Activated CD4-positive, alpha-beta memory T cell treated with anti-CD3 and anti-CD28 coated beads, Interleukin-2, amount 10 ng/mL, durations not matched to agents 7 days and 5 days (primary cell): ENCODE results near the gene INSRR. TPM values are rescaled to one million over a fixed set of nuclear protein-coding genes. Genes with fewer than 3 reads are reported as not detected.

Experiments used
- CTCF ChIA-PET: fragments of 350-600 bp; sonication (Branson Sonifier 250); formaldehyde crosslinking; loops from one replicate; lab custom pipeline; 2021; ENCODE audit warnings: antibody characterized with exemption, inconsistent platforms; lab: Charles Lee
- POLR2A ChIA-PET: fragments of 350-600 bp; sonication (Branson Sonifier 250); formaldehyde crosslinking; loops from one replicate; lab custom pipeline; 2021; ENCODE audit warnings: antibody characterized with exemption; lab: Charles Lee
- DNase-seq: peaks from one replicate; pipeline ENCODE4 v3.0.0-alpha.2; 2020
- H3K27ac Mint-ChIP-seq: one replicate; pipeline ENCODE4 v1.8.0; 2021; ENCODE audit warnings: mild to moderate bottlenecking, mixed read lengths
- H3K27me3 Mint-ChIP-seq: one replicate; pipeline ENCODE4 v1.8.0; 2021; ENCODE audit warnings: mixed read lengths
- H3K36me3 Mint-ChIP-seq: one replicate; pipeline ENCODE4 v1.8.0; 2021; ENCODE audit warnings: low read depth, mixed read lengths
- H3K4me1 Mint-ChIP-seq: one replicate; pipeline ENCODE4 v1.8.0; 2021; ENCODE audit warnings: mixed read lengths
- H3K4me3 Mint-ChIP-seq: one replicate; pipeline ENCODE4 v1.8.0; 2021; ENCODE audit warnings: mild to moderate bottlenecking, mixed read lengths
- H3K9me3 Mint-ChIP-seq: one replicate; pipeline ENCODE4 v1.8.0; 2021; ENCODE audit warnings: mixed read lengths
- total RNA-seq, 2 experiments: library from RNA; stranded (reverse); gene quantifications; one replicate each; pipeline ENCODE4 v1.2.3, GENCODE V29; 2021

INSRR gene
- total RNA-seq, 2 experiments from 2014 or later: 0.08 to 0.13 TPM

GRCh38 chr1:156856282-156856785, 2.6 kb downstream of the INSRR start:
- Mint-ChIP-seq H3K36me3 (no peaks in the 10 kb centered on the region), H3K27me3 (peaks cover 60% of the 10 kb centered on the region), H3K4me3 (no peak overlapping the region), H3K27ac (no peak overlapping the region), H3K4me1 (peaks cover 19% of the 10 kb centered on the region), H3K9me3 (no peaks in the 10 kb centered on the region)
- ChIA-PET POLR2A (interaction anchor here (0.6 to 1.7 kb wide), 3 partner anchors 21 to 58 kb away, joined by 3 read pairs; no protein-coding TSS in a partner anchor), CTCF (interaction anchor here (0.5 to 8.3 kb wide), 6 partner anchors 18 to 229 kb away, joined by 3 to 238 read pairs (median 58); partner anchors contain the start of genes ISG20L2, METTL25B and SH2D2A)
- DNase-seq: no peak

GRCh38 chr1:156854634-156855033, 4.3 kb downstream of the INSRR start:
- H3K27ac Mint-ChIP-seq: no peak overlapping the region
- H3K36me3 Mint-ChIP-seq: no peaks in the 10 kb centered on the region
- H3K9me3 Mint-ChIP-seq: no peaks in the 10 kb centered on the region
- H3K27me3 Mint-ChIP-seq: peaks cover 51% of the 10 kb centered on the region
- peaks cover 13% of the 10 kb centered on the region for H3K4me1 Mint-ChIP-seq
- POLR2A ChIA-PET: interaction anchor here (1.5 kb wide), 1 partner anchor 47 kb away, joined by 3 read pairs; no protein-coding TSS in a partner anchor
- H3K4me3 Mint-ChIP-seq: no peak overlapping the region
- CTCF ChIA-PET: interaction anchor here (1.0 to 3.9 kb wide), 3 partner anchors 17 to 55 kb away, joined by 3 to 34 read pairs (median 3); no protein-coding TSS in a partner anchor
- no peak for DNase-seq

- DNase-seq: no peak
- no peak overlapping the region for H3K4me3 Mint-ChIP-seq
- H3K9me3 Mint-ChIP-seq: no peaks in the 10 kb centered on the region
- H3K27ac Mint-ChIP-seq: no peak overlapping the region
- H3K27me3 Mint-ChIP-seq: peaks cover 51% of the 10 kb centered on the region
- ChIA-PET CTCF (interaction anchor here (0.6 to 1.2 kb wide), 2 partner anchors 15 to 135 kb away, joined by 3 to 8 read pairs; no protein-coding TSS in a partner anchor), POLR2A (interaction anchor here (1.5 to 1.7 kb wide), 2 partner anchors 46 to 52 kb away, joined by 3 to 4 read pairs; no protein-coding TSS in a partner anchor)
- H3K36me3 Mint-ChIP-seq: no peaks in the 10 kb centered on the region
- H3K4me1 Mint-ChIP-seq: peaks cover 15% of the 10 kb centered on the region
Measured at GRCh38 chr1:156853761-156854160, 5.2 kb downstream of the INSRR start.

- POLR2A ChIA-PET: interaction anchor here (0.5 to 1.7 kb wide), 3 partner anchors 14 to 101 kb away, joined by 3 to 4 read pairs (median 3); partner anchors contain the start of gene HDGF
Measured at GRCh38 chr1:156852418-156852874, 6.5 kb downstream of the INSRR start.

GRCh38 chr1:156851779-156852417, 7.0 kb downstream of the INSRR start:
- POLR2A ChIA-PET: interaction anchor here (0.5 to 1.7 kb wide), 2 partner anchors 14 to 51 kb away, joined by 3 to 4 read pairs; no protein-coding TSS in a partner anchor

More at GRCh38 chr1:156852418-156852874, 6.5 kb downstream of the INSRR start:
- Mint-ChIP-seq H3K27ac (no peak overlapping the region), H3K4me1 (peaks cover 18% of the 10 kb centered on the region), H3K36me3 (no peaks in the 10 kb centered on the region), H3K4me3 (no peak overlapping the region), H3K9me3 (no peaks in the 10 kb centered on the region), H3K27me3 (peaks cover 50% of the 10 kb centered on the region)
- no peak for DNase-seq
- CTCF ChIA-PET: interaction anchor here (1.2 kb wide), 1 partner anchor 14 kb away, joined by 8 read pairs; no protein-coding TSS in a partner anchor

GRCh38 chr1:156849151-156849496, 9.8 kb downstream of the INSRR start:
- no peak for DNase-seq
- Mint-ChIP-seq H3K36me3 (no peaks in the 10 kb centered on the region), H3K27ac (peak overlapping the region; percentile 20), H3K9me3 (no peaks in the 10 kb centered on the region), H3K27me3 (peaks cover 62% of the 10 kb centered on the region), H3K4me1 (peaks cover 30% of the 10 kb centered on the region), H3K4me3 (peak overlapping the region; percentile 40)
- POLR2A ChIA-PET: interaction anchor here (0.9 to 2.3 kb wide), 5 partner anchors 10 to 41 kb away, joined by 3 to 9 read pairs (median 6); partner anchors contain the start of genes INSRR, NTRK1 and SH2D2A
- CTCF ChIA-PET: interaction anchor here (0.6 to 5.4 kb wide), 8 partner anchors 9 to 148 kb away, joined by 3 to 34 read pairs (median 6); partner anchors contain the start of gene NTRK1

More at GRCh38 chr1:156851779-156852417, 7.0 kb downstream of the INSRR start:
- Mint-ChIP-seq H3K9me3 (no peaks in the 10 kb centered on the region), H3K27me3 (peaks cover 50% of the 10 kb centered on the region), H3K4me1 (peaks cover 20% of the 10 kb centered on the region), H3K27ac (no peak overlapping the region), H3K4me3 (no peak overlapping the region), H3K36me3 (no peaks in the 10 kb centered on the region)
- DNase-seq: no peak
- CTCF ChIA-PET: interaction anchor here (5.4 kb wide), 1 partner anchor 14 kb away, joined by 34 read pairs; no protein-coding TSS in a partner anchor

GRCh38 chr1:156848461-156849150, 10.3 kb downstream of the INSRR start:
- H3K4me3 Mint-ChIP-seq: peak overlapping the region; percentile 40
- peak overlapping the region; percentile 20 for H3K27ac Mint-ChIP-seq
- CTCF ChIA-PET: interaction anchor here (0.6 to 5.4 kb wide), 9 partner anchors 9 to 147 kb away, joined by 3 to 34 read pairs (median 6); partner anchors contain the start of gene NTRK1
- H3K27me3 Mint-ChIP-seq: peaks cover 64% of the 10 kb centered on the region
- peak; percentile 85 for DNase-seq
- H3K36me3 Mint-ChIP-seq: no peaks in the 10 kb centered on the region
- POLR2A ChIA-PET: interaction anchor here (0.9 to 2.3 kb wide), 7 partner anchors 10 to 41 kb away, joined by 3 to 9 read pairs (median 5); partner anchors contain the start of genes INSRR, NTRK1 and SH2D2A
- peaks cover 32% of the 10 kb centered on the region for H3K4me1 Mint-ChIP-seq
- no peaks in the 10 kb centered on the region for H3K9me3 Mint-ChIP-seq

GRCh38 chr1:156847591-156848460, 11.1 kb downstream of the INSRR start:
- Mint-ChIP-seq H3K4me1 (peaks cover 32% of the 10 kb centered on the region), H3K27ac (no peak overlapping the region), H3K9me3 (no peaks in the 10 kb centered on the region), H3K27me3 (peaks cover 65% of the 10 kb centered on the region), H3K36me3 (no peaks in the 10 kb centered on the region), H3K4me3 (no peak overlapping the region)
- no peak for DNase-seq
- ChIA-PET POLR2A (interaction anchor here (1.3 to 2.3 kb wide), 5 partner anchors 9 to 31 kb away, joined by 3 to 9 read pairs (median 6); partner anchors contain the start of genes INSRR, NTRK1 and SH2D2A), CTCF (interaction anchor here (1.3 to 5.4 kb wide), 7 partner anchors 9 to 122 kb away, joined by 3 to 34 read pairs (median 6); partner anchors contain the start of gene NTRK1)

- ChIA-PET POLR2A (interaction anchor here (1.2 to 1.6 kb wide), 3 partner anchors 30 to 46 kb away, joined by 3 to 5 read pairs (median 4); partner anchors contain the start of gene SH2D2A), CTCF (interaction anchor here (1.0 to 5.4 kb wide), 3 partner anchors 8 to 43 kb away, joined by 5 to 34 read pairs (median 10); partner anchors contain the start of gene NTRK1)
- DNase-seq: no peak
- H3K36me3 Mint-ChIP-seq: no peaks in the 10 kb centered on the region
- H3K9me3 Mint-ChIP-seq: no peaks in the 10 kb centered on the region
- H3K27ac Mint-ChIP-seq: no peak overlapping the region
- H3K27me3 Mint-ChIP-seq: peaks cover 77% of the 10 kb centered on the region
- peaks cover 32% of the 10 kb centered on the region for H3K4me1 Mint-ChIP-seq
- H3K4me3 Mint-ChIP-seq: no peak overlapping the region
Measured at GRCh38 chr1:156846643-156847042, 12.3 kb downstream of the INSRR start.

GRCh38 chr1:156845953-156846545, 12.9 kb downstream of the INSRR start:
- no peaks in the 10 kb centered on the region for H3K36me3 Mint-ChIP-seq
- peaks cover 32% of the 10 kb centered on the region for H3K4me1 Mint-ChIP-seq
- ChIA-PET POLR2A (interaction anchor here (1.2 kb wide), 2 partner anchors 38 to 45 kb away, joined by 4 to 5 read pairs; no protein-coding TSS in a partner anchor), CTCF (interaction anchor here (0.5 to 3.5 kb wide), 4 partner anchors 9 to 198 kb away, joined by 3 to 10 read pairs (median 4); partner anchors contain the start of gene NTRK1)
- H3K27me3 Mint-ChIP-seq: peaks cover 83% of the 10 kb centered on the region
- H3K9me3 Mint-ChIP-seq: no peaks in the 10 kb centered on the region
- DNase-seq: no peak
- no peak overlapping the region for H3K27ac Mint-ChIP-seq
- no peak overlapping the region for H3K4me3 Mint-ChIP-seq
